ENCODE results near the gene DLST. TPM values are rescaled to one million over a fixed set of nuclear protein-coding genes. Genes with fewer than 3 reads are reported as not detected.

DLST gene
- polyA plus RNA-seq, 2 of the 4 experiments (the other 2 are of a cell fraction): 102 to 129 TPM

- TF ChIP-seq HES2 (IDR thresholded peaks at IDR 0.05): no peak
- TF ChIP-seq, protein P1, sequence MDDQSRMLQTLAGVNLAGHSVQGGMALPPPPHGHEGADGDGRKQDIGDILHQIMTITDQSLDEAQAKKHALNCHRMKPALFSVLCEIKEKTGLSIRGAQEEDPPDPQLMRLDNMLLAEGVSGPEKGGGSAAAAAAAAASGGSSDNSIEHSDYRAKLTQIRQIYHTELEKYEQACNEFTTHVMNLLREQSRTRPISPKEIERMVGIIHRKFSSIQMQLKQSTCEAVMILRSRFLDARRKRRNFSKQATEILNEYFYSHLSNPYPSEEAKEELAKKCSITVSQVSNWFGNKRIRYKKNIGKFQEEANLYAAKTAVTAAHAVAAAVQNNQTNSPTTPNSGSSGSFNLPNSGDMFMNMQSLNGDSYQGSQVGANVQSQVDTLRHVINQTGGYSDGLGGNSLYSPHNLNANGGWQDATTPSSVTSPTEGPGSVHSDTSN (IDR thresholded peaks at IDR 0.05): no peak
- no peak for TF ChIP-seq HEYL (CRISPR knock-in tag; IDR thresholded peaks at IDR 0.05)
- no peak for TF ChIP-seq EHF (CRISPR knock-in tag; IDR thresholded peaks at IDR 0.05)
These were observed 30.0 kb downstream of the DLST start (continued) for GRCh38 chr14:74911704-74912103.

DNA sequence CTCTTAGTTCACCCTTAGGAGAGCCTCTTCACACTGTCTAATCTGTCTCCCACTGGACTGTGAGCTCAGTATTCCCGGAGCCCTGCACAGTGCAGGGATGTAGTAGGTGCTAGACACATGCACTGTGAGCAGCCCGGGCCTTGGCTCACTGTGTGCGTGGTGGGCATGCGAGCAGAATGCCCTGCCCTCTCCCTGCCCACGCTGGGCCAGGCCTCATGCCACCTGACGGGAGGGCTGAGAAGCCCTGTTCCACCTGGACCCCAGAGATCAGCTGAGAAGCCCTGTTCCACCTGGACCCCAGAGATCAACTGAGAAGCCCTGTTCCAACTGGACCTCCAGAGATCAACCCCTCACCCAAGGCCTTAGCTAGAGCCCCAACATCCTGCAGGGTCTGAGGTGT lies 30.4 kb downstream of the DLST start:
- H3K4me1 ChIP-seq: peaks cover 9% of the 10 kb centered on the region; the same call in 2 of the 3 replicates
- no peak overlapping the region for H3K4me2 ChIP-seq
- no CpG with 5 or more reads among the region's 6 CpGs for WGBS (ENCODE audit: missing lambda C conversion rate)
- H3K27ac ChIP-seq: peak overlapping the region in 1 of 2 experiments; percentile 49; a peak in 2 of 6 replicates
- ChIA-PET CTCF (interaction anchor here (1.0 to 12.5 kb wide), 9 partner anchors 10 to 391 kb away, joined by 3 to 226 read pairs (median 4); partner anchors contain the start of gene RPS6KL1), POLR2A (no interaction called here)
- ATAC-seq (no peak), DNase-seq (ENCODE audit: low read depth in 1 of 2, low spot score in 1 of 2) (no peak), FAIRE-seq (no peak)
- TF ChIP-seq, protein P2, sequence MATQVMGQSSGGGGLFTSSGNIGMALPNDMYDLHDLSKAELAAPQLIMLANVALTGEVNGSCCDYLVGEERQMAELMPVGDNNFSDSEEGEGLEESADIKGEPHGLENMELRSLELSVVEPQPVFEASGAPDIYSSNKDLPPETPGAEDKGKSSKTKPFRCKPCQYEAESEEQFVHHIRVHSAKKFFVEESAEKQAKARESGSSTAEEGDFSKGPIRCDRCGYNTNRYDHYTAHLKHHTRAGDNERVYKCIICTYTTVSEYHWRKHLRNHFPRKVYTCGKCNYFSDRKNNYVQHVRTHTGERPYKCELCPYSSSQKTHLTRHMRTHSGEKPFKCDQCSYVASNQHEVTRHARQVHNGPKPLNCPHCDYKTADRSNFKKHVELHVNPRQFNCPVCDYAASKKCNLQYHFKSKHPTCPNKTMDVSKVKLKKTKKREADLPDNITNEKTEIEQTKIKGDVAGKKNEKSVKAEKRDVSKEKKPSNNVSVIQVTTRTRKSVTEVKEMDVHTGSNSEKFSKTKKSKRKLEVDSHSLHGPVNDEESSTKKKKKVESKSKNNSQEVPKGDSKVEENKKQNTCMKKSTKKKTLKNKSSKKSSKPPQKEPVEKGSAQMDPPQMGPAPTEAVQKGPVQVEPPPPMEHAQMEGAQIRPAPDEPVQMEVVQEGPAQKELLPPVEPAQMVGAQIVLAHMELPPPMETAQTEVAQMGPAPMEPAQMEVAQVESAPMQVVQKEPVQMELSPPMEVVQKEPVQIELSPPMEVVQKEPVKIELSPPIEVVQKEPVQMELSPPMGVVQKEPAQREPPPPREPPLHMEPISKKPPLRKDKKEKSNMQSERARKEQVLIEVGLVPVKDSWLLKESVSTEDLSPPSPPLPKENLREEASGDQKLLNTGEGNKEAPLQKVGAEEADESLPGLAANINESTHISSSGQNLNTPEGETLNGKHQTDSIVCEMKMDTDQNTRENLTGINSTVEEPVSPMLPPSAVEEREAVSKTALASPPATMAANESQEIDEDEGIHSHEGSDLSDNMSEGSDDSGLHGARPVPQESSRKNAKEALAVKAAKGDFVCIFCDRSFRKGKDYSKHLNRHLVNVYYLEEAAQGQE (IDR thresholded peaks at IDR 0.05): no peak
- TF ChIP-seq SMC3 (IDR thresholded peaks at IDR 0.05) (no peak), FOXS1 (CRISPR knock-in tag; IDR thresholded peaks at IDR 0.05) (no peak)
- H3K4me3 ChIP-seq: no peak overlapping the region
- H3K9me3 ChIP-seq: no peaks in the 10 kb centered on the region

DNA sequence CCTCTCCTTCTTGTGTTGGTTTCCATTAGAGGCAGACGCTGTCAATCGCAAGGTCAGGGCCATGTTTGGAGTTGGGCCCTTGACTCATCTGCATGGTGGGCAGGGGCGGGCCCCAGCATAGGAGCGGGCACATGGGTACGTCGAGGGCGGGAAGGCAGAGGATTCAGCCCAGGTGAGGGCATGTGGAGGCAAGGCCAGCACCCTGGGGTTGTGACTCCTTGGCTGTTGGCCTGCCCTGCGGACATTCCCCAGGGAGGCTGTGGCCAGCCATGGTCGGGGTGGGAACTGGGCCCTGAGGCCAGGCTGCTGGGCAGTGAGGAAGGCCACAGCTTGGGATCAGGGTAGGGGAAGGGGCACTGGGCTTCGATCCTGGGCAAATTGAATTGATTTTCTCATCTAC lies 31.1 kb downstream of the DLST start:
- no peak for ATAC-seq
- no peak for DNase-seq (ENCODE audit: low read depth in 1 of 2, low spot score in 1 of 2)
- no peak for FAIRE-seq
- WGBS (ENCODE audit: missing lambda C conversion rate): 84% methylated on average over 10 of the region's 10 CpGs
- Histone ChIP-seq H3K4me2 (no peak overlapping the region), H3K27ac (no peak overlapping the region), H3K9me3 (no peaks in the 10 kb centered on the region), H3K4me1 (peaks cover 9% of the 10 kb centered on the region; the same call in 2 of the 3 replicates), H3K4me3 (no peak overlapping the region)
- TF ChIP-seq FOSL2 (IDR thresholded peaks at IDR 0.05) (no peak), FOSL2 (CRISPR knock-in tag; IDR thresholded peaks at IDR 0.05) (no peak), RFX5 (IDR thresholded peaks at IDR 0.05) (no peak), NFE2L2 (conservative IDR thresholded peaks at IDR 0.05; ENCODE audit: low read length) (no peak), HES2 (IDR thresholded peaks at IDR 0.05) (no peak), FOXS1 (CRISPR knock-in tag; IDR thresholded peaks at IDR 0.05) (no peak), ZSCAN20 (CRISPR knock-in tag; IDR thresholded peaks at IDR 0.05) (no peak), CHD4 (IDR thresholded peaks at IDR 0.05; ENCODE audit: borderline replicate concordance) (no peak), HOXA7 (CRISPR knock-in tag; IDR thresholded peaks at IDR 0.05) (no peak), ATOH8 (CRISPR knock-in tag; IDR thresholded peaks at IDR 0.05; ENCODE audit: low read depth) (no peak)
- ChIA-PET CTCF (interaction anchor here (0.7 to 12.5 kb wide), 7 partner anchors 18 to 176 kb away, joined by 3 to 226 read pairs (median 4); no protein-coding TSS in a partner anchor), POLR2A (no interaction called here)
